K562 (cell line): Measurements from ENCODE around the gene PGM3.

Source experiments
- CBX3 ChIP-seq, 2 experiments: IDR thresholded peaks; 1 replicate in 1 of 2; 2 replicates in 1 of 2; pipeline ENCODE4 v1.6.1; 2012; ENCODE audit warnings: inconsistent platforms in 2 of 2, low read length in 2 of 2, borderline replicate concordance in 1 of 2, control low read depth in 1 of 2
- CGGBP1 ChIP-seq: fragments of 250-450 bp; sonication (Bioruptor Pico); IDR thresholded peaks from 2 replicates; pipeline ENCODE4 v1.9.0; 2021; ENCODE audit warnings: mild to moderate bottlenecking
- CTBP1 ChIP-seq: fragments of 450-650 bp; IDR thresholded peaks from 2 replicates; pipeline ENCODE4 v1.6.1; 2016; ENCODE audit warnings: borderline replicate concordance
- JUNB ChIP-seq: fragments of 450-650 bp; formaldehyde crosslinking; conservative IDR thresholded peaks from 2 replicates; pipeline ENCODE4 v1.4.0; 2020; ENCODE audit warnings: mild to moderate bottlenecking
- SMARCA4 ChIP-seq: fragments of 450-650 bp; IDR thresholded peaks from 2 replicates; pipeline ENCODE4 v1.6.1; 2016
- SMARCB1 ChIP-seq: IDR thresholded peaks from 2 replicates; pipeline ENCODE4 v1.6.1; 2011; ENCODE audit warnings: improper control_type of control experiment, low read depth; ENCODE audit not compliant: insufficient read length
- TBP ChIP-seq: optimal IDR thresholded peaks from 2 replicates; pipeline ENCODE3; 2011; ENCODE audit warnings: low read depth, low read length, improper control_type of control experiment
- USF2 ChIP-seq: sonication (generic); formaldehyde crosslinking; IDR thresholded peaks from 2 replicates; pipeline ENCODE4 v1.5.0; 2020; ENCODE audit warnings: missing genetic modification reagents
- ZBED1 ChIP-seq: IDR thresholded peaks from 2 replicates; pipeline ENCODE4 v1.6.1; 2014
- ZNF408 ChIP-seq: fragments of 250-450 bp; sonication (Bioruptor Pico); IDR thresholded peaks from 2 replicates; pipeline ENCODE4 v1.4.0; 2020; ENCODE audit warnings: low read depth, mild to moderate bottlenecking, moderate library complexity

GRCh38 chr6:83176246-83176645, 16.8 kb downstream of the PGM3 start:
- TF ChIP-seq SMARCB1 (no peak), JUNB (CRISPR knock-in tag) (no peak), CGGBP1 (CRISPR knock-in tag) (no peak), CTBP1 (no peak), USF2 (no peak), TBP (no peak), ZNF408 (CRISPR knock-in tag) (no peak), SMARCA4 (no peak), ZBED1 (no peak), CBX3 (IDR thresholded peaks at IDR 0.05; ENCODE audit: borderline replicate concordance in 1 of 2, low read length in 2 of 2) (no peak)
